Measurements from ENCODE around the gene DUSP16.

GRCh38 chr12:12495536-12495935 is 67.1 kb downstream of the DUSP16 start:
- TF ChIP-seq CTCF (IDR thresholded peaks at IDR 0.05; ENCODE audit: poor library complexity, severe bottlenecking) (no peak), POLR2AphosphoS5 (IDR thresholded peaks at IDR 0.05) (no peak)

All from neural cell (in vitro differentiated cells).